IPS-11a (cell line): Measurements from ENCODE around the gene PITPNM1.
"Not testable (repeated sequence)": the region's sequence is repeated elsewhere in the genome, so short reads cannot be mapped to it uniquely, and the experiment has no call there.

ENCODE experiments used
- H3K4me3 ChIP-seq: one replicate; pipeline ENCODE4 v1.5.1; 2013; ENCODE audit warnings: low read depth, low read length, control low read depth

PITPNM1 gene

DNA sequence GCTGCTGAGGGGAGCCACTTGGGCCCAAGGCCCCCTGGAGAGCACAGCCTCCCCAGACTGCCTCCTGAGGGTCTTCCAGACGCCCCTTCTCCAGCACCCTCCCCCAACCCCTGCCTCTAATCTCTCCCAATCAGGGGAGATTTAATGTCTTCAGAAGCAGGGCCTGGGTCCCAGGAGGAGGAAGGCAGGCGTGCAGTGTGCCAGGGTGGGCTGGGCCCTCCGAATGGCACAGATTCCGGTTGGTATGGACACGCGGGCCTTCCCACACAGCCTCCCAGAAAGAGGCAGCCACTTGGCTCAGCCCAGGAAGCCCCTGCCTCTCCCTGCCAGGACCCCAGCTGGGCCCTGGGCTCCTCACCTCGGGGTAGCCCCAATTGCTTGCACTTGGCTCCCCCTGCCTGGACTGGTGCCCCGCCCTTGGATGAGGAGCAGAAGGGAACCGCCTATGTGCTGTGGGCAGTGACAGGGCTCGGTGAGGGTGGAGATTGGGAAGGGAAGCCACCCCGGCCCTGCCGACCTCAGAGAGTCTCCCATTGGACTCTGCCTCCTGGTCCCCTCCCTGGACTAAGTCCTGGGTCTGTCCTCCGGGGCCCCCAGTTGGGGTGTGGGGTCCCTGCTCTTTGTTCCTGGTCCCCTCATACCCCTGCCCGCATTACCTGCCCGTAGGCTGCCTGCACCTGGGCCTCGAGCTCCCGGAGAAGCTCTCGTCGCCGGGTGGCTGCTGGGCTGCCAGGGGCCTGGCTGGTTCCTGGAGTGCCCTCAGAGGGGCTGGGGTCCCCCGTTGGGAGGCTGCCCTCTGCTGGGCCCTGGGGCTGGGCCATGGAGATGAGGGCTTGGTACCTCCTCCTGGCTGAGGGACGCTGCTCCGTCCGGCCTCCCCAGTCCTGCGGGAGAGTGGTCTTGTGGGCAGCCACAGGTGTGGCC is 18.7 kb upstream of the PITPNM1 start:
- H3K4me3 ChIP-seq = no peak overlapping the region

GRCh38 chr11:67522844-67523555 is 17.8 kb upstream of the PITPNM1 start, which contains the start of gene CABP2:
Gene CABP2, minus strand, starts transcription at chr11:67523446. Its CDS starts 120 bp downstream, at chr11:67523326.
- H3K4me3 ChIP-seq = no peak within 1 kb of the TSS

GRCh38 chr11:67522338-67522737 is 17.2 kb upstream of the PITPNM1 start:
- H3K4me3 ChIP-seq = no peak overlapping the region

- no peak overlapping the region for H3K4me3 ChIP-seq
These were observed 16.8 kb upstream of the PITPNM1 start for GRCh38 chr11:67521924-67522323.

DNA sequence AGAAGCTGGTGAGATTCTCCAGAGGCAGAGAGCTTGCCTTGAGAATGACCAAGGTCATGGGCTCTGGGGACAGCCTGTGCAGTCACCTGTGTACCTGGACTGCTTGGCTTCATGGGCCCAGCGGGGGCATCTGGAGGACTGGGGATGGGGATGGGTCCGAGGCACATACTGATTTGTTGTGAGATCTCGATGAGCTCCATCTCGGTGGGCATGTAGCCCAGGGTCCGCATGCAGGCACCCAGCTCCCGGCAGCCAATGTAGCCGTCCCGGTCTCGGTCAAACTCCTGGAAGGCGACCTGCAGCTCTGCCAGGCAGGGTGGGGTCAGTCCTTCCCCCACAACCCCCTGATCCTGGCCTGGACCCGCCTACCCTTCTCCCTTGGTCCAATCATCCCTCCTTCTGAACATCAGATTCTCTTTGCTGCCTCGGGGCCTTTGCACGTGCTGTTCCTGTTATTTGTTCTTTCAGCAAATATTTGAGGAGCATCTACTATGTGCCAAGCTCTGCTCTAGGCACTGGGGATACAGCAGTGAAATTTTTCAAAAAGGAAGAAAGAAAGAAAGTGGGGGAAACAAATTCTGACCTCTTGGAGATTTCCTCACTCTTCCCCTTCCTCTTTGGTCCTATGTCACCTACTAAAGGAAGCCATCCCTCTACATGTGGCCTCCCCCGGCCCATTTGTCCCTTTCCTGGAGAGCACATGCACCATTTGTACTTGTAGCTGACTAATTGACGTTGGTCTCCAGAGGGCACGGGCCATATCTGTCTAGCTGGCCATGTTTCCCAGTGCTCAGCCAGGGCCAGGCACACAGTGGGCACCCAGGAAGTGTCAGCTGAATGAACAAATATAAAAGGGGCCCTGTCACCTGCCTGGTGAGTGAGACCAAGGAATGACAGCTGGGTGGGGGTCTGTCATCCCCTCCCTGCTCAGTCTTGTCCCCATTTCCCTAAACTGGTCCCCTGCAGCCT is 16.0 kb upstream of the PITPNM1 start:
- H3K4me3 ChIP-seq = no peak overlapping the region

- H3K4me3 ChIP-seq = no peak overlapping the region
These were observed 14.6 kb upstream of the PITPNM1 start for GRCh38 chr11:67519726-67520125.

GRCh38 chr11:67517784-67518552 is 12.8 kb upstream of the PITPNM1 start:
- H3K4me3 ChIP-seq = no peak overlapping the region

- no peak overlapping the region for H3K4me3 ChIP-seq
These were observed 11.6 kb upstream of the PITPNM1 start for GRCh38 chr11:67516806-67517205.

DNA sequence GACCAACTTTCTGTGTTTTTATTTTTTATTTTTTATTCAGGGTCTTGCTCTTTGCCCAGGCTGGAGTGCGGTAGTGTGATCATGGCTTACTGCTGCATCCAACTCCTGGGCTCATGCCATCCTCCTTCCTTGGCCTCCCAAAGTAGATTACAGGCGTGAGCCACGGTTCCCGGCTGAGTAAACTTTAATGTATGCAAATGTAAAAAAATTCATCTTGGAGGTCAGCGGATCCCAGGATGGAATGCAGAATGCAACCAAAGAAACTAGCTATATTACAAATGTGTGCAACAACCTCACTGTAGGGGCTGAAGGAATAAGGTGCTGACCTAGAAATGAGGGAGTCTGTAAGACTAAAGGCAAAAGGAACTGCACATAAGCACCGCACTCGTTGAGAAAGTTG is 9.0 kb upstream of the PITPNM1 start:
- no peak overlapping the region for H3K4me3 ChIP-seq

GRCh38 chr11:67511558-67511957 is 6.4 kb upstream of the PITPNM1 start:
- not testable (repeated sequence) for H3K4me3 ChIP-seq

DNA sequence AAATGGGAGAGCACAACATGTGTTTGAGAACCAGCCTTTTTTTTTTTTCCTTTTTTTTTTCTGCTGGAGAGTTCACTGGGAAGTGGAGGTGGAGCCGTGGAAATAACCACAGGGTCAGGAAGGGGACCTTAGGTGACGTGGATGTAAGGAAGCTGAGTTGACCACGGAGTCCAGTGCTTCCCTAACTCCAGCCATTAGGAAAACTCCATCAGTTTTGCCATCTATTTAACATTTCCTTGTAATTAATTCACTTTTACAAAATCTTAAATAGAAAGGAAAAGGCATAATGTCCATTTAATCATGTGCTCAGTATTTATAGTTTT is 4.8 kb upstream of the PITPNM1 start:
- H3K4me3 ChIP-seq = no peak overlapping the region

- H3K4me3 ChIP-seq = peak overlapping the region; percentile 84
These were observed 3.4 kb upstream of the PITPNM1 start for GRCh38 chr11:67508486-67509121.

- H3K4me3 ChIP-seq = peak within 1 kb of the TSS; percentile 84
These were observed 2.8 kb upstream of the PITPNM1 start, which contains the start of gene CDK2AP2 for GRCh38 chr11:67507864-67508485. Gene CDK2AP2, minus strand, starts transcription at chr11:67508162. Its CDS starts 80 bp downstream, at chr11:67508082.

DNA sequence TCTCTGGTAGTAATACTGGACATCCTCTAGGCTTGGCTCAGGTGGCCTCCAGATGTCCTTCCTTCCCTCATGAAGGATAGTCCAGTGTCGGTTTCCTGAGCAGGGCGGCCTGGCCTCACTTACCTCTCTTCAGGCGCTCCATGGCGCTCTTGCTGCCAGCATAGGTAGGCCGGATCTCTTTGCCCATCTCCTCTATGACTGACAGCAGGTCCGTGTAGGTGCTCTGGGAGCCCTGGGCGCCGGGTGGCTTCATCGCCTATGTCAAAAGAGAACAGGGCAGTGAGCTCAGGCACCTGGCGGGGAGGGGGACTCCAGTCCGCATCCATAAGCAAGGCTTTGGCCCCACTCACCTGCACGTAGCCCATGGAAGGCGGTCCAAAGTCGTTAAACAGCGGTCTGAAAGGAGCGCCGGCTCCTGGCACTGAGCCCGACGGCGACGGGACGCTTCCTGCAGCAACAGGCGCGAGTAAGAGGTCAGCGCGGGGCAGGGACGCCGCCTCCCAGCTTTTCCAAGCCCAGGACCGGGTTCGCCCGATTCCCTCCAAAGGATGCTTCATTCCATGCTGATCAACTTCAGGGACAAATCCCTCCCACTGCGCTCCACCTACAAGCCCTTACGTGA is 2.2 kb upstream of the PITPNM1 start:
- peak overlapping the region; percentile 62 for H3K4me3 ChIP-seq

DNA sequence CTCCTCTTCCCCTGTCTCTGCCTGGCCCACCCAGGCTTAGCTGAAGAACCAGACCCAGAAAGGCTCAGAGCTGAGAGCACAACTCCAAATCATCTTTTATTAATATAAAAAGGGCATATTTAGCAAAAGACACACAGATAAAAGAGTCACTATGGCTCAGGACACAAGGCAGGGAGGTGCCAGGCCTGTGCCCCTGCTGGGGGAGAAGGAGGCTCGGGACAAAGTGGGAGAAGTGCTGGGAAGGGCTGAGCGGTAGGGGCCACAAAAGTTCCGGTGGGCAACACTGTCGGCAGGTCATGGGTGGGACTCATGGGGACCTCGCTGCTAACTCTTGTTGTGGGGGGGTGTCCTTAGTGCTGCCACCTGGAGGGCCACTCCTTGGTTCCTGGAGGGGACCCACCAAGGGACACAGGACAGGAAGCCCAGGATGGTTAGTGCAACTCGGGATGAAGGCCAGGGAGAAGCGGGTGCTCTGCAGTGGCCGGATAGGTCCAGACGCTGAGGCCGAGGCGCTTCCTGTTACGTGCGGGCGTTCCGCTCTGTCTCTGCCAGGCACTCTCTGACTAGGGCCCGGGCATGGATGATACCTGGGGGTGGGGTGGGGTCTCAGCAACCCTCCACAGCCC is 1.4 kb upstream of the PITPNM1 start:
- H3K4me3 ChIP-seq = no peak overlapping the region

DNA sequence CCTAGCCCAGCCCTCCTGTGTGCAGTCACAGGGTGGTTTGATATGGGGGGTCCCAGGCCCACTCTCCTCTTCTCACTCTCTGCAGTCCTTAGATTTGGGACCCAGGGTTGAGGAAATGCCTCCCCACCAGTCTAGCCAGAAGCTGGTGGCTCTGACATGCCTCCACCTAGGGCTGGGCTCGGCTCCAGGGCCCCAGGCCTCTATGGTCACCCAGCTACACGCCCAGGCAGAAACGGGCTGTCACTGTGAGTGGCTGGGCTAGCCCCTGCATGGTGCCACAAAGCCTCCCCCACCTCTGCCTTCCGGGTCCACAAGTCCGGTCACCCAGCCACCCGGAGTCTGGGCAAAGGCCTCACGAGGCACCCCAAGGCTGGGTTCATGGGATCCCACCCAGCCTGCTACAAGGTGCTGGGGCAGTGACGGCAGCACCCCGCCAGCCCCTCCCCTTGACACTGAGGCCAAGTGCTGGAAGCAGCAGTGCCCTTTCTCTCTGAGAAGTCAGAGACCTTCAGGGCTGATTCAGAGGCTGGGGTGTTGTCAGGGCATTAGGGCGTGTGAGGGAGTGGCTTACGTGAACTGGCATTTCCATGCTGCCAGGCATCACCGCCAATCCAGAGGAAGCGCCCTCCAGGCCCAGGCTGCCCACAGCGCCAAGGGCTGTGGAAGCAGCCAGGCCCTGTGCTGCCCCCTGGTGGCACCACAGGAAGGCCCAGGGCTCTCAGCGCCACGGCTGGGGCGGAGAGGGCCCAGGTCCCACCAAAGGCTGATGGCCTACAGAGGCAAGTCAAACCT is 638 bp upstream of the PITPNM1 start:
- no peak overlapping the region for H3K4me3 ChIP-seq
